ENCODE results near the gene LONRF3. TPM values are rescaled to one million over a fixed set of nuclear protein-coding genes. Genes with fewer than 3 reads are reported as not detected.
"Not testable (repeated sequence)": the region's sequence is repeated elsewhere in the genome, so short reads cannot be mapped to it uniquely, and the experiment has no call there.

Gene LONRF3
- total and polyA plus RNA-seq, 4 donors: 2.0 to 26.7 (median 5.8) TPM

DNA sequence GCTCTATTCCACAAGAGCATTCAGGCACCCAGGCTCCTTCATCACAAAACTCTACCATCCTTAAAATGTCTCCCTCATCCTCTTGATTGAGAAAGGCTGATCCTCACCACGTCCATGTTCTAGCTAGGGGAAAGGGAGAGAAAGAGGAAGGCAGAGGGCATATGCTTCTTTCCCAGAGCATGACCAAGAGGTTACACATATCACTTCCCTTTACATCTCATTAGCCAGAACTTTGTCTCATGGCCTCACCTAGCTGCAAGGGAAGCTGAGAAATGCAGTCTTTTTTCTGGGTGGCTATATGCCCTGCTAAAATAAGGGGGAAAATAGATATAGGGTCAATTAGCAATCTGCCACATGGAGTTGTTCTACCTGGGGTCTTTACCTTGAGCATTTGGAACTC, 42.7 kb downstream of the LONRF3 start (continued):
- TF ChIP-seq FOXA2 (IDR thresholded peaks at IDR 0.05) (no peak), YY1 (IDR thresholded peaks at IDR 0.05) (no peak), HNF4A (conservative IDR thresholded peaks at IDR 0.05) (no peak)
- TF ChIP-seq, protein P1, sequence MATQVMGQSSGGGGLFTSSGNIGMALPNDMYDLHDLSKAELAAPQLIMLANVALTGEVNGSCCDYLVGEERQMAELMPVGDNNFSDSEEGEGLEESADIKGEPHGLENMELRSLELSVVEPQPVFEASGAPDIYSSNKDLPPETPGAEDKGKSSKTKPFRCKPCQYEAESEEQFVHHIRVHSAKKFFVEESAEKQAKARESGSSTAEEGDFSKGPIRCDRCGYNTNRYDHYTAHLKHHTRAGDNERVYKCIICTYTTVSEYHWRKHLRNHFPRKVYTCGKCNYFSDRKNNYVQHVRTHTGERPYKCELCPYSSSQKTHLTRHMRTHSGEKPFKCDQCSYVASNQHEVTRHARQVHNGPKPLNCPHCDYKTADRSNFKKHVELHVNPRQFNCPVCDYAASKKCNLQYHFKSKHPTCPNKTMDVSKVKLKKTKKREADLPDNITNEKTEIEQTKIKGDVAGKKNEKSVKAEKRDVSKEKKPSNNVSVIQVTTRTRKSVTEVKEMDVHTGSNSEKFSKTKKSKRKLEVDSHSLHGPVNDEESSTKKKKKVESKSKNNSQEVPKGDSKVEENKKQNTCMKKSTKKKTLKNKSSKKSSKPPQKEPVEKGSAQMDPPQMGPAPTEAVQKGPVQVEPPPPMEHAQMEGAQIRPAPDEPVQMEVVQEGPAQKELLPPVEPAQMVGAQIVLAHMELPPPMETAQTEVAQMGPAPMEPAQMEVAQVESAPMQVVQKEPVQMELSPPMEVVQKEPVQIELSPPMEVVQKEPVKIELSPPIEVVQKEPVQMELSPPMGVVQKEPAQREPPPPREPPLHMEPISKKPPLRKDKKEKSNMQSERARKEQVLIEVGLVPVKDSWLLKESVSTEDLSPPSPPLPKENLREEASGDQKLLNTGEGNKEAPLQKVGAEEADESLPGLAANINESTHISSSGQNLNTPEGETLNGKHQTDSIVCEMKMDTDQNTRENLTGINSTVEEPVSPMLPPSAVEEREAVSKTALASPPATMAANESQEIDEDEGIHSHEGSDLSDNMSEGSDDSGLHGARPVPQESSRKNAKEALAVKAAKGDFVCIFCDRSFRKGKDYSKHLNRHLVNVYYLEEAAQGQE (IDR thresholded peaks at IDR 0.05): no peak

DNA sequence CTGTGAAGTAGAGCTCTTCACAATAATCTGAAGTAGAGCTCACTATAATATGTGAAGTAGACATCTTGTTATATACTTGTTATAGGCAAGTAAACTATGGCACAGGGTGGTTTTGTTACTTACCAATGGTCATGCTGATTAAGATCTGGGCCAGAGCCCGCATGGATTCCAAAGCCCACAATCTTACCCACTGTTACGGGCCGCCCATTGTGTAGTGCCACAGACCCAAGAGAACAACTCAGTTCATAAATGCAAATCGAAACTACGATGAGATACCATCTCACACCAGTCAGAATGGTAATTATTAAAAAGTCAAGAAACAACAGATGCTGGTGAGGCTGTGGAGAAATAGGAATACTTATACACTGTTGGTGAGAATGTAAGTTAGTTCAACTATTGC, 51.5 kb downstream of the LONRF3 start:
- Histone ChIP-seq H3K36me3 (ENCODE audit: control insufficient read depth in 4 of 4, insufficient read depth in 3 of 4, low read depth in 1 of 4, low read length in 3 of 4) (peaks cover 0 to 4% (median 2%) of the 10 kb centered on the region in 4 donors), H3K4me3 (ENCODE audit: low read depth in 1 of 3, low read length in 3 of 3) (no peak overlapping the region), H3K9me3 (ENCODE audit: control insufficient read depth in 4 of 4, low read length in 3 of 4) (no peaks in the 10 kb centered on the region), H3K9ac (ENCODE audit: low read depth in 1 of 2, low read length in 2 of 2) (no peak overlapping the region), H3K4me1 (ENCODE audit: control insufficient read depth in 4 of 4, insufficient read depth in 4 of 4, low read length in 3 of 4) (no peaks in the 10 kb centered on the region), H3K27me3 (ENCODE audit: control insufficient read depth in 4 of 4, insufficient read depth in 4 of 4, low read length in 3 of 4) (no peaks in the 10 kb centered on the region), H3K27ac (ENCODE audit: low read depth in 1 of 2, low read length in 2 of 2) (no peak overlapping the region)
- DNase-seq (ENCODE audit: low spot score): no peak
- WGBS: 99% methylated on average over 5 of the region's 5 CpGs
- TF ChIP-seq HNF4A (conservative IDR thresholded peaks at IDR 0.05) (no peak), NR2F2 (IDR thresholded peaks at IDR 0.05) (no peak), EGR1 (IDR thresholded peaks at IDR 0.05; ENCODE audit: low read depth in 2 of 2) (no peak), SP1 (IDR thresholded peaks at IDR 0.05) (no peak), HNF4G (IDR thresholded peaks at IDR 0.05) (no peak), YY1 (IDR thresholded peaks at IDR 0.05) (no peak), FOXA2 (IDR thresholded peaks at IDR 0.05) (no peak)
- TF ChIP-seq, protein P2, sequence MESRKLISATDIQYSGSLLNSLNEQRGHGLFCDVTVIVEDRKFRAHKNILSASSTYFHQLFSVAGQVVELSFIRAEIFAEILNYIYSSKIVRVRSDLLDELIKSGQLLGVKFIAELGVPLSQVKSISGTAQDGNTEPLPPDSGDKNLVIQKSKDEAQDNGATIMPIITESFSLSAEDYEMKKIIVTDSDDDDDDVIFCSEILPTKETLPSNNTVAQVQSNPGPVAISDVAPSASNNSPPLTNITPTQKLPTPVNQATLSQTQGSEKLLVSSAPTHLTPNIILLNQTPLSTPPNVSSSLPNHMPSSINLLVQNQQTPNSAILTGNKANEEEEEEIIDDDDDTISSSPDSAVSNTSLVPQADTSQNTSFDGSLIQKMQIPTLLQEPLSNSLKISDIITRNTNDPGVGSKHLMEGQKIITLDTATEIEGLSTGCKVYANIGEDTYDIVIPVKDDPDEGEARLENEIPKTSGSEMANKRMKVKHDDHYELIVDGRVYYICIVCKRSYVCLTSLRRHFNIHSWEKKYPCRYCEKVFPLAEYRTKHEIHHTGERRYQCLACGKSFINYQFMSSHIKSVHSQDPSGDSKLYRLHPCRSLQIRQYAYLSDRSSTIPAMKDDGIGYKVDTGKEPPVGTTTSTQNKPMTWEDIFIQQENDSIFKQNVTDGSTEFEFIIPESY (IDR thresholded peaks at IDR 0.05): no peak
- TF ChIP-seq, protein P3, sequence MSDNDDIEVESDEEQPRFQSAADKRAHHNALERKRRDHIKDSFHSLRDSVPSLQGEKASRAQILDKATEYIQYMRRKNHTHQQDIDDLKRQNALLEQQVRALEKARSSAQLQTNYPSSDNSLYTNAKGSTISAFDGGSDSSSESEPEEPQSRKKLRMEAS (IDR thresholded peaks at IDR 0.05): no peak
- TF ChIP-seq, protein P4, sequence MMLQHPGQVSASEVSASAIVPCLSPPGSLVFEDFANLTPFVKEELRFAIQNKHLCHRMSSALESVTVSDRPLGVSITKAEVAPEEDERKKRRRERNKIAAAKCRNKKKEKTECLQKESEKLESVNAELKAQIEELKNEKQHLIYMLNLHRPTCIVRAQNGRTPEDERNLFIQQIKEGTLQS (IDR thresholded peaks at IDR 0.05): no peak

DNA sequence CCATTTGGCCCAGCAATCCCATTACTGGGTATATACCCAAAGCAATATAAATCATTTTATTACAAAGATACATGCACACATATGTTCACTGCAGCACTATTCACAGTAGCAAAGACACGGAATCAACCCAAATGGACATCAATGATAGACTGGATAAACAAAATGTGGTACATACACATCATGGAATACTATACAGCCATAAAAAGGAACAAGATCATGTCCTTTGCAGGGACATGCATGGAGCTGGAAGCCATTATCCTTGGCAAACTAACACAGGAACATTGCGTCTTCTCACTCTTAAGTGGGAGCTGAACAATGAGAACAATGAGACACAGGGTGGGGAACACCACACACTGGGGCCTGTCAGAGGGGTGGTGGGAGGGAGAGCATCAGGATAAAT, 51.9 kb downstream of the LONRF3 start:
- H3K9me3 ChIP-seq (ENCODE audit: control insufficient read depth in 4 of 4, low read length in 3 of 4); H3K4me3 ChIP-seq (ENCODE audit: low read depth in 1 of 3, low read length in 3 of 3); H3K27ac ChIP-seq (ENCODE audit: low read depth in 1 of 2, low read length in 2 of 2); H3K27me3 ChIP-seq (ENCODE audit: control insufficient read depth in 4 of 4, insufficient read depth in 4 of 4, low read length in 3 of 4); H3K9ac ChIP-seq (ENCODE audit: low read depth in 1 of 2, low read length in 2 of 2); DNase-seq (ENCODE audit: low spot score); H3K4me1 ChIP-seq (ENCODE audit: control insufficient read depth in 4 of 4, insufficient read depth in 4 of 4, low read length in 3 of 4); H3K36me3 ChIP-seq (ENCODE audit: control insufficient read depth in 4 of 4, insufficient read depth in 3 of 4, low read depth in 1 of 4, low read length in 3 of 4): not testable (repeated sequence)
- 93% methylated on average over 2 of the region's 2 CpGs for WGBS

DNA sequence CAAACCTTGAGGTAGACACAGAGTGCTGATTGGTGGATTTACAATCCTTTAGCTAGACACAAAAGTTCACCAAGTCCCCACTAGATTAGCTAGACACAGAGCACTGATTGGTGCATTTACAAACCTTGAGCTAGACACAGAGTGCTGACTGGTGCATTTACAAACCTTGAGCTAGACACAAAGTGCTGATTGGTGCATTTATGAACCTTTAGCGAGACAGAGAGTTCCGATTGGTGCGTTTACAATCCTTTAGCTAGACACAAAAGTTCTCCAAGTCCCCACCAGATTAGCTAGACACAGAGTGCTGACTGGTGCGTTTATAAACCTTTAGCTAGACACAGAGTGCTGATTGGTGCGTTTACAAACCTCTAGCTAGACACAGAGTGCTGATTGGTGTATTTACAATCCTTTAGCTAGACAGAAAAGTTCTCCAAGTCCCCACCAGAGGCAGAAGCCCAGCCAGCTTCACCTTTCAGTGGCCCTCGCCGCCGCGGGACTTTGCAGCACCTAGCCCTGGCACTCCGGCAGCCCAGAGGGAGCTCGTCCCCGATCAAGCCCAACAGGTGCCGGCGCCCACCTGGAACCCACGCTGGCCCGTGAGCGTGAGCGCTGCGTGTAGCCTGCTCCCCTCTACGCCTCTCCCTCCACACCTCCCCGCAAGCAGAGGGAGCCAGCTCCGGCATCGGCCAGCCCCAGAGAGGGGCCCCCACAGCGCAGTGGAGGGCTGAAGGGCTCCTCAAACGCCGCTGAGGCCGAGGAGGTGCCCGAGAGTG, 53.7 kb downstream of the LONRF3 start:
- not testable (repeated sequence) for H3K4me1 ChIP-seq (ENCODE audit: control insufficient read depth in 4 of 4, insufficient read depth in 4 of 4, low read length in 3 of 4); H3K9me3 ChIP-seq (ENCODE audit: control insufficient read depth in 4 of 4, low read length in 3 of 4); H3K4me3 ChIP-seq (ENCODE audit: low read depth in 1 of 3, low read length in 3 of 3); H3K9ac ChIP-seq (ENCODE audit: low read depth in 1 of 2, low read length in 2 of 2); H3K27ac ChIP-seq (ENCODE audit: low read depth in 1 of 2, low read length in 2 of 2); H3K27me3 ChIP-seq (ENCODE audit: control insufficient read depth in 4 of 4, insufficient read depth in 4 of 4, low read length in 3 of 4); DNase-seq (ENCODE audit: low spot score); H3K36me3 ChIP-seq (ENCODE audit: control insufficient read depth in 4 of 4, insufficient read depth in 3 of 4, low read depth in 1 of 4, low read length in 3 of 4)
- 98% methylated on average over 28 of the region's 28 CpGs for WGBS

Data from liver (tissue), 9 donors.